Fibroblast of villous mesenchyme (primary cell): ENCODE measurements around the gene NOCT. TPM values are rescaled to one million over a fixed set of nuclear protein-coding genes. Genes with fewer than 3 reads are reported as not detected.
A peak's percentile ranks its signal among the peaks of the same experiment; 100 is the strongest.
"Not testable (repeated sequence)": the region's sequence is repeated elsewhere in the genome, so short reads cannot be mapped to it uniquely, and the experiment has no call there.

Experiments used
- DNase-seq: peaks from one replicate; pipeline ENCODE4 v3.0.0-alpha.2; 2010; ENCODE audit warnings: low read depth
- H3K4me3 ChIP-seq: 2 replicates; pipeline ENCODE4 v1.5.1; 2011; ENCODE audit warnings: low read depth, mild to moderate bottlenecking, low read length
- CTCF ChIP-seq: IDR thresholded peaks from 2 replicates; pipeline ENCODE4 v1.5.1; 2012; ENCODE audit warnings: low read depth, mild to moderate bottlenecking, low read length; ENCODE audit not compliant: insufficient read depth
- total RNA-seq: library from RNA; depleted of rRNA; stranded (reverse); fragments of >200 nt; gene quantifications from 2 replicates; pipeline ENCODE4 v1.2.3, GENCODE V29; 2012

The NOCT gene
- total RNA-seq, 1 donor, result 61.7 TPM

- peak; percentile 81 for DNase-seq
- H3K4me3 ChIP-seq, result peak overlapping the region; percentile 14
- no peak for TF ChIP-seq CTCF
Measured at GRCh38 chr4:139018971-139019758, 3.6 kb downstream of the NOCT start.

- TF ChIP-seq CTCF, result no peak
- DNase-seq, result no peak
- no peak overlapping the region for H3K4me3 ChIP-seq
Measured at GRCh38 chr4:139020384-139020783, 4.8 kb downstream of the NOCT start.

- not testable (repeated sequence) for H3K4me3 ChIP-seq, DNase-seq
Measured at GRCh38 chr4:139021071-139021470, 5.5 kb downstream of the NOCT start.

- no peak for TF ChIP-seq CTCF
- no peak for DNase-seq
Measured at GRCh38 chr4:139022835-139023234, 7.3 kb downstream of the NOCT start.

GRCh38 chr4:139024686-139025085 lies 9.1 kb downstream of the NOCT start:
- no peak for DNase-seq
- no peak for TF ChIP-seq CTCF
- H3K4me3 ChIP-seq, result no peak overlapping the region

More at GRCh38 chr4:139022835-139023234, 7.3 kb downstream of the NOCT start:
- no peak overlapping the region for H3K4me3 ChIP-seq

- DNase-seq, result no peak
- no peak for TF ChIP-seq CTCF
- no peak overlapping the region for H3K4me3 ChIP-seq
Measured at GRCh38 chr4:139025841-139026240, 10.3 kb downstream of the NOCT start.

GRCh38 chr4:139027776-139028175 lies 12.2 kb downstream of the NOCT start:
- no peak for TF ChIP-seq CTCF
- DNase-seq, result no peak
- no peak overlapping the region for H3K4me3 ChIP-seq
